IMR-90 (cell line): ENCODE data around the gene NTMT1.

Source experiments
- BHLHE40 ChIP-seq: fragments of 150-350 bp; IDR thresholded peaks from 2 replicates; pipeline ENCODE4 v1.6.1; 2016; ENCODE audit warnings: mild to moderate bottlenecking, low read depth, low read length
- CEBPB ChIP-seq: IDR thresholded peaks from 2 replicates; pipeline ENCODE4 v1.6.1; 2012; ENCODE audit warnings: low read depth, low read length, improper control_type of control experiment
- CTCF ChIP-seq: conservative IDR thresholded peaks from 2 replicates; pipeline ENCODE4 v1.5.1; 2012; ENCODE audit warnings: mild to moderate bottlenecking, low read depth, low read length, improper control_type of control experiment
- ELK1 ChIP-seq: fragments of 150-350 bp; IDR thresholded peaks from 2 replicates; pipeline ENCODE4 v1.6.1; 2016; ENCODE audit warnings: low read depth, mild to moderate bottlenecking, low read length, moderate library complexity, borderline replicate concordance
- MAFK ChIP-seq: IDR thresholded peaks from 2 replicates; pipeline ENCODE4 v1.6.1; 2012; ENCODE audit warnings: low read depth, low read length, improper control_type of control experiment
- NFE2L2 ChIP-seq: fragments of 150-350 bp; IDR thresholded peaks from 2 replicates; pipeline ENCODE4 v1.6.1; 2016; ENCODE audit warnings: low read depth, mild to moderate bottlenecking, low read length
- POLR2A ChIP-seq: IDR thresholded peaks from 2 replicates; pipeline ENCODE4 v1.6.1; 2012; ENCODE audit warnings: mild to moderate bottlenecking, low read depth, low read length
- RAD21 ChIP-seq: IDR thresholded peaks from 2 replicates; pipeline ENCODE4 v1.6.1; 2012; ENCODE audit warnings: low read length, improper control_type of control experiment
- RCOR1 ChIP-seq: IDR thresholded peaks from 2 replicates; pipeline ENCODE4 v1.6.1; 2012; ENCODE audit warnings: mild to moderate bottlenecking, low read length, improper control_type of control experiment; ENCODE audit not compliant: insufficient replicate concordance
- RFX5 ChIP-seq: IDR thresholded peaks from 2 replicates; pipeline ENCODE4 v1.8.0; 2012; ENCODE audit warnings: low read depth, mild to moderate bottlenecking, low read length, moderate library complexity
- SMC3 ChIP-seq: fragments of 150-350 bp; IDR thresholded peaks from 2 replicates; pipeline ENCODE4 v1.6.1; 2016; ENCODE audit warnings: low read depth, mild to moderate bottlenecking, antibody characterized with exemption, low read length, moderate library complexity
- USF2 ChIP-seq: fragments of 150-350 bp; IDR thresholded peaks from 2 replicates; pipeline ENCODE4 v1.6.1; 2017; ENCODE audit warnings: mild to moderate bottlenecking, antibody characterized with exemption, low read length, low read depth

GRCh38 chr9:129607027-129607387 lies 19.0 kb upstream of the NTMT1 start:
- TF ChIP-seq RAD21 (no peak), CTCF (no peak), BHLHE40 (no peak), RCOR1 (no peak), SMC3 (no peak), POLR2A (no peak), USF2 (no peak), ELK1 (no peak), RFX5 (no peak), NFE2L2 (no peak), CEBPB (no peak), MAFK (no peak)
